GM13977 (cell line): ENCODE measurements around the gene EGFL7.

ENCODE experiments used
- DNase-seq: peaks from one replicate; pipeline ENCODE4 v3.0.0; 2012; ENCODE audit warnings: low spot score
- in situ Hi-C: fragments of 300-500 bp; cut with MboI; formaldehyde crosslinking; loops from one replicate; pipeline ENCODE4 v1.12.0; 2022; ENCODE audit warnings: low sequenced_read_pairs, low pct_unique_long_range_greater_than_20kb, mixed read lengths, inconsistent platforms; ENCODE audit not compliant: unreplicated experiment
- TF ChIP-seq, protein P1 (sequence below): IDR thresholded peaks from 2 replicates; pipeline ENCODE4 v1.5.1; 2012; ENCODE audit warnings: mild to moderate bottlenecking, control low read depth; ENCODE audit not compliant: insufficient read depth; ENCODE audit errors: extremely low read depth, missing control alignments

The EGFL7 gene

DNA sequence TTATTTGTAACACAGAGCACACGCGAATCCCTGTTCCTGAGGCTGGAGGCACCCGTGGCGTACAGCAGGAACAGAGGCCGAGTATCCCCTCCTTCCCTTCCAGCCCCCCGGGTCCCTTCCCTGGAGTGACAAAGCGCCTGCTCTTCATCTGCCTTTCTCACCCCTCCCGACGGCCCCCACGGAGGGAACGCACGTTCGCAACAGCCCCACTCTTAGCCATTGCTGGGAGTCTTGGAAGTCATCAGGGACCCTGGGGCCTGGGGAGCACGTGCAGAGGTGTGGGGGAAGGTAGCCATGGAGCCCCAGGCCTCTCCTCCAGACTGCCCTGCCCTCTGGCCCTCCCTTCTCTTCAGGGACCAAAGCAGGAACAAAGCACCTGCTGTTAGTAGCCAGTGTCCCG is 22.1 kb downstream of the EGFL7 start:
- in situ Hi-C loops: no loop called here
- TF ChIP-seq, protein P1, sequence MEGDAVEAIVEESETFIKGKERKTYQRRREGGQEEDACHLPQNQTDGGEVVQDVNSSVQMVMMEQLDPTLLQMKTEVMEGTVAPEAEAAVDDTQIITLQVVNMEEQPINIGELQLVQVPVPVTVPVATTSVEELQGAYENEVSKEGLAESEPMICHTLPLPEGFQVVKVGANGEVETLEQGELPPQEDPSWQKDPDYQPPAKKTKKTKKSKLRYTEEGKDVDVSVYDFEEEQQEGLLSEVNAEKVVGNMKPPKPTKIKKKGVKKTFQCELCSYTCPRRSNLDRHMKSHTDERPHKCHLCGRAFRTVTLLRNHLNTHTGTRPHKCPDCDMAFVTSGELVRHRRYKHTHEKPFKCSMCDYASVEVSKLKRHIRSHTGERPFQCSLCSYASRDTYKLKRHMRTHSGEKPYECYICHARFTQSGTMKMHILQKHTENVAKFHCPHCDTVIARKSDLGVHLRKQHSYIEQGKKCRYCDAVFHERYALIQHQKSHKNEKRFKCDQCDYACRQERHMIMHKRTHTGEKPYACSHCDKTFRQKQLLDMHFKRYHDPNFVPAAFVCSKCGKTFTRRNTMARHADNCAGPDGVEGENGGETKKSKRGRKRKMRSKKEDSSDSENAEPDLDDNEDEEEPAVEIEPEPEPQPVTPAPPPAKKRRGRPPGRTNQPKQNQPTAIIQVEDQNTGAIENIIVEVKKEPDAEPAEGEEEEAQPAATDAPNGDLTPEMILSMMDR: no peak

DNA sequence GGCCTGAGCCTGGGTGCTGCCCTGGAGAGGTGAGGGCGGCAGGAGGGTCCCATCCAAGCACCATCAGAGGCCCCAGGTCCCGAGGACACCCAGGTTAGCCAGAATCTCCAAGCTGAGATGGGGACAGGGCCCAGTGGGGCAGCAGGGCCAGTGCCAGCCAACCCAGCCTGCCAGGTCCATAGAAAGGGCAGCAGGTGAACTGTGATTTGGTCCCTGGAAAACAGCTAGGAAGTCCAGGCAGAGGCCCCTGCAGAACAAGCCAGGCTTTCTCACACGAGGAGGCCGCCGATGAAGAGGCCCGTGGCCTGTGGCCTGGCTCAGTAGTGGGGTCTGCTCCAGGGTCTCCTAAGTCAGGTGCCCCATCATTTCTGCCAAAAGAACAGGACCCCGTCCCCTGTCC is 22.5 kb downstream of the EGFL7 start:
- TF ChIP-seq, protein P1: no peak
- in situ Hi-C loops: no loop called here
- DNase-seq: no peak

More for the DNA sequence above, 22.1 kb downstream of the EGFL7 start:
- no peak for DNase-seq

DNA sequence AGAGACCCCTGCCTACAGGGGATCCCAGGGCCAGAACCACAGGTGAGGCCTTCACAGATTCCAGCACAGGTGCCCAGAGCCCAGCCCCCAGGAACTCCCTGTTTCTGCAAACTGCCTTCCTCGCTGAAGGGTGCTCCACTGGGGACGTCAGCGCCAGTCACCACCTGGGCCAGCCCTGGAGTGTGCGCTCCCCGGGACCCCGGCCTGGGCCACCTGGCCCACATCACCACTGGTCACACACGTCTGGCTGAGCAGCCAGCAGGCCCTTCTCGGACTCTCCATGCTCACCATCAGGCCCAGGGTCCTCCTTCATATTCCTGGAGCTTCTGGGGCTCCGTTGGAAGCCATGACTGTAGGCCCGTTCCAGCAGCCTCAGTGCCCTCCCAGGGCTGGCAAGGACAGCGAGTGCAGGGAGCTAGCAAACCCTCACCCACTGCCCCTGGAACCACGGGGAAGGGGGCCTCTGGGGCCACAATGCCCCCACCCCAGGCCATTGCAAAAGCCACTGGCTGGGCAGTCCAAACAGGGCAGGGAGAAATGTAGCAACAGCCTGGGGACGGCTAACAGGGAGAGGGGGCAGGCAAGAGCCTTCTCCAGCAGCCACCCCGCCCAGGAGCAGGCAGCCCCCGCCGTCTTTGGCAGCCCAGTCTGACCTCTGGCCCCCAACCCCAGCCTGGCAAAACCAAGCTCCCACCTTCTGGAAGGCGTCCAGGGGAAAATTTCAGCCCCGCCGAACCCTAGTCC is 23.2 kb downstream of the EGFL7 start:
- TF ChIP-seq, protein P1: no peak
- in situ Hi-C loops: no loop called here
- DNase-seq: no peak

DNA sequence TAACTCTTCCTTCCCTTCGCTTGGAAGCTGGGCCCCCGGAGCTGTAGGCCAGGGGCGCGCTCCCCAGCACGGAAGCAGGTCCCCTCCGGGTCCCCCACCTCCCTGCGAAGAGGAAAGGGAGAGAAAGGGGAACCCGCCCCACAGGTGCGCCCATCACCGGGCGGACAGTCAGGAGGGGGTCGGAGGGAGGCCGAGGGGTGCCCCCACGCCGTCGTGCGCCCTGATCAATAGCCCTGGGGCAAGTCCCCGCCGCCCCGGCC is 23.7 kb downstream of the EGFL7 start:
- DNase-seq: no peak
- in situ Hi-C loops: no loop called here
- TF ChIP-seq, protein P1: no peak

DNA sequence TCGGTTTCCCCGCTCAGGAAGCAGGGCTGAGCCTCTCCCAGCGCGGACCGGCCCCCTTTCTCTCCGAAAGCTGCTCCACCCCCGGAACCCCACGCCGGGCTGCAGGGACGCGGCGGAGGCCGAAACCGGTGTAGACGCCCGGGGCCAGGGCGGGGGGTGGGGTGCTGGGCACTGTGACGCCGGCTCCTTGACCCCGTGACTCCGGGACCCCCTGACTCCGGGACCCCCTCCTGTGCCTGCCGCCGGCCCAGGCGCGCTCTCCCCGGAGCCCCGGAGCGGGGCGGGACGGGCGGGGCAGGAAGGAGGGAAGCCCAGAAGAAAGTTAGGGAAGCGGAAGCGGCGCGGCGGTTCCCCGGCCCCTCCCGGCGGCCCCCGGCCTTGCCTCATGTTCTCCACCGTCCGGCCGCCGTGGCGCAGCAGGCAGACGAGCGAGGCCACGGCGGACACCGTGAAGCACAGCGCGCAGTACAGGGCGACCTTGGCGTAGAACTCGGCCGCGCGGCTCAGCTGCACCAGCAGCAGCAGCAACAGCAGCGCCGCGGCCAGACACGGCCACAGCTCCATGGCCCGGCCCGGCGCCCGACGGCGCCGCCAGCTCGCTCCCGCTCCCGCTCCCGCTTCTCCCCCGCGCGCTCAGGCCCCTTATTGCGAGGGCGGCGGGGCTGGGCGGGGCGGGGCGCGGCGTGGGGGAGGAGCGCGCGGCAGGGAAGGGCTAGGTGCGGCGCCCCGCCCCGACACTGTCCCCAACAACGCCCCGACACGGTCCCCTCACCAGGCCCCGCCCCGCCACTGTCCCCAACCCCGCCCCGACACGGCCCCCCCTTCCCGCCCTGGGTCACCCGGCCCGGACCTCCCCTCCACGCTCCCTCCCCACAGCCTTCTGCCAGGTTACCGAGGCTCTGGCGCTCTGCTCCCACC is 24.3 kb downstream of the EGFL7 start, which contains the start of gene AGPAT2:
TSS of gene AGPAT2 (minus strand) at position 664 of the 918 bp plus-strand sequence. CDS start at position 564, 100 bp downstream.
- DNase-seq: peak; percentile 99
- TF ChIP-seq, protein P1: no peak

DNA sequence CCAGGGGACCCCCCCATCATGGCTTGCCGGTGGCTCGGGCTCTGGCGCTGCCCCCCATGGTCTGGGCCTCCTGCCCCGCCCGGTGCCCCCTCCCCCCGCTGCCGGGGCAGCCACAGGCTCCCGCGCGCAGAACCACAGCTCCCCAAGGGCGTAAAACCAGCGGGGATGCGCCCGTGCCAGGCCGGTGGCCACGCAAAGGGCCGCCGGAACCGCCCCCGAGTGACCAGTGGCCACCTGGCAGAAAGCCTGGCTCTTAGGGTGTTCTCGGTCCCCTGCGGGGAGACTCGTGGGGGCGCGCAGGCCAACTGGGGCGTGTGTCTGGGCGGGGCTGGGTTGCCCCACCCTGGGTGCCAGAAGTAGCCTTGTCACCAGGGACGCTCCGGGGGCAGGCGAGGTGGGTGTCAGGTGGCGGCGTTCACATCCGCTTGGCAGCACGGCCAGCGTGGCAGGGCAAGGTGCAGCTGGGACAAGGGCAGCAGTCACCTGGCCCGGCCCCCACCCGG is 25.1 kb downstream of the EGFL7 start:
- TF ChIP-seq, protein P1: no peak
- DNase-seq: no peak
- in situ Hi-C loops: no loop called here

More for the DNA sequence above, 24.3 kb downstream of the EGFL7 start, which contains the start of gene AGPAT2:
- in situ Hi-C loops: no loop called here
